Fibroblast of lung (primary cell): ENCODE measurements around the gene CETN3. TPM values are rescaled to one million over a fixed set of nuclear protein-coding genes. Genes with fewer than 3 reads are reported as not detected.

Experiments used
- DNase-seq, 2 donors: peaks; one replicate each; pipeline versions ENCODE4 v3.0.0 to v3.0.0-alpha.2; 2010; ENCODE audit warnings: low read depth in 2 of 2
- H2AFZ ChIP-seq: 2 replicates; pipeline ENCODE4 v1.5.1; 2012; ENCODE audit warnings: low read length, control low read depth, inconsistent platforms
- H3K27ac ChIP-seq: 2 replicates; pipeline ENCODE4 v1.5.1; 2011; ENCODE audit warnings: low read length, control low read depth; ENCODE audit not compliant: insufficient read depth
- H3K27me3 ChIP-seq: 2 replicates; pipeline ENCODE4 v1.5.1; 2011; ENCODE audit warnings: mild to moderate bottlenecking, low read length; ENCODE audit not compliant: control insufficient read depth, insufficient read depth
- H3K36me3 ChIP-seq: 2 replicates; pipeline ENCODE4 v1.5.1; 2011; ENCODE audit warnings: low read length; ENCODE audit not compliant: control insufficient read depth, insufficient read depth
- H3K4me1 ChIP-seq: 2 replicates; pipeline ENCODE4 v1.5.1; 2011; ENCODE audit warnings: low read length; ENCODE audit not compliant: control insufficient read depth, insufficient read depth; ENCODE audit errors: extremely low read depth
- H3K4me2 ChIP-seq: 2 replicates; pipeline ENCODE4 v1.5.1; 2011; ENCODE audit warnings: low read length, control low read depth; ENCODE audit not compliant: insufficient read depth; ENCODE audit errors: extremely low read depth
- H3K4me3 ChIP-seq, 4 experiments: fragments of 200-600 bp in 1 of 4; sonication (generic) in 1 of 4; replicated peaks in 1 of 4; 2 replicates each; pipeline ENCODE4 v1.5.1; 2011 to 2016; ENCODE audit warnings: low read length in 4 of 4, low read depth in 3 of 4, mild to moderate bottlenecking in 3 of 4, control low read depth in 2 of 4, inconsistent platforms in 1 of 4, mixed read lengths in 1 of 4; ENCODE audit not compliant: insufficient read depth in 1 of 4; ENCODE audit errors: control extremely low read depth in 1 of 4
- H3K79me2 ChIP-seq: 2 replicates; pipeline ENCODE4 v1.5.1; 2012; ENCODE audit warnings: mild to moderate bottlenecking, low read length, inconsistent platforms; ENCODE audit not compliant: control insufficient read depth, insufficient read depth
- H3K9ac ChIP-seq: 2 replicates; pipeline ENCODE4 v1.5.1; 2011; ENCODE audit warnings: mild to moderate bottlenecking, low read length, control low read depth; ENCODE audit not compliant: insufficient read depth
- H3K9me3 ChIP-seq: 2 replicates; pipeline ENCODE4 v1.5.1; 2012; ENCODE audit warnings: low read depth, low read length; ENCODE audit not compliant: control insufficient read depth, insufficient read depth
- H4K20me1 ChIP-seq: 2 replicates; pipeline ENCODE4 v1.5.1; 2011; ENCODE audit warnings: low read length; ENCODE audit not compliant: control insufficient read depth, insufficient read depth; ENCODE audit errors: extremely low read depth
- CTCF ChIP-seq, 2 donors: IDR thresholded peaks in 1 of 2; conservative IDR thresholded peaks in 1 of 2; 1 replicate in 1 of 2; 2 replicates in 1 of 2; pipeline ENCODE4 v1.5.1; 2011 to 2012; ENCODE audit warnings: low read length in 2 of 2, control low read depth in 1 of 2, inconsistent platforms in 1 of 2, low read depth in 1 of 2, mild to moderate bottlenecking in 1 of 2
- EZH2 ChIP-seq: IDR thresholded peaks from 2 replicates; pipeline ENCODE4 v1.5.1; 2012; ENCODE audit warnings: low read length, control low read depth, mild to moderate bottlenecking; ENCODE audit errors: missing control alignments
- polyA plus RNA-seq, 2 donors: library from polyadenylated mRNA; depleted of rRNA in 1 of 2; stranded (reverse) in 1 of 2; unstranded in 1 of 2; fragments of >200 nt; gene quantifications; 2 replicates each; pipeline ENCODE4 v1.2.1, GENCODE V29; 2011 to 2012; ENCODE audit warnings: missing spikeins in 1 of 2
- total RNA-seq: library from RNA; depleted of rRNA; stranded (reverse); fragments of >200 nt; gene quantifications from 2 replicates; pipeline ENCODE4 v1.2.1, GENCODE V29; 2014

CETN3 gene
- total and polyA plus RNA-seq, 2 donors (not counting 1 experiment from before 2014, with no cell fraction given): 14.2 to 14.9 TPM

GRCh38 chr5:90355635-90356034, 53.9 kb downstream of the CETN3 start:
- Histone ChIP-seq H2AFZ (no peak overlapping the region), H3K27me3 (no peaks in the 10 kb centered on the region), H3K4me3 (no peak overlapping the region), H4K20me1 (no peaks in the 10 kb centered on the region), H3K36me3 (no peaks in the 10 kb centered on the region), H3K9ac (no peak overlapping the region), H3K27ac (no peak overlapping the region), H3K4me2 (no peak overlapping the region), H3K79me2 (no peaks in the 10 kb centered on the region), H3K9me3 (no peaks in the 10 kb centered on the region), H3K4me1 (no peaks in the 10 kb centered on the region)
- TF ChIP-seq CTCF (conservative IDR thresholded peaks at IDR 0.05 in 1 of 2, IDR thresholded peaks at IDR 0.05 in 1 of 2; ENCODE audit: low read depth in 1 of 2, low read length in 2 of 2) (no peak), EZH2 (no peak)
- DNase-seq: no peak

- Histone ChIP-seq H3K4me3 (no peak overlapping the region), H3K27me3 (no peaks in the 10 kb centered on the region), H3K79me2 (no peaks in the 10 kb centered on the region), H3K4me1 (no peaks in the 10 kb centered on the region), H4K20me1 (no peaks in the 10 kb centered on the region), H3K36me3 (no peaks in the 10 kb centered on the region), H2AFZ (no peak overlapping the region), H3K27ac (no peak overlapping the region), H3K9ac (no peak overlapping the region), H3K9me3 (no peaks in the 10 kb centered on the region), H3K4me2 (no peak overlapping the region)
- TF ChIP-seq EZH2 (no peak), CTCF (conservative IDR thresholded peaks at IDR 0.05 in 1 of 2, IDR thresholded peaks at IDR 0.05 in 1 of 2; ENCODE audit: low read depth in 1 of 2, low read length in 2 of 2) (no peak)
- no peak for DNase-seq
These were observed 56.3 kb downstream of the CETN3 start for GRCh38 chr5:90353254-90353653.

GRCh38 chr5:90351101-90351500, 58.5 kb downstream of the CETN3 start:
- no peaks in the 10 kb centered on the region for H3K79me2 ChIP-seq
- no peaks in the 10 kb centered on the region for H3K4me1 ChIP-seq
- no peaks in the 10 kb centered on the region for H3K27me3 ChIP-seq
- no peaks in the 10 kb centered on the region for H4K20me1 ChIP-seq
- no peak for DNase-seq
- H2AFZ ChIP-seq: no peak overlapping the region
- no peak for TF ChIP-seq CTCF (conservative IDR thresholded peaks at IDR 0.05 in 1 of 2, IDR thresholded peaks at IDR 0.05 in 1 of 2; ENCODE audit: low read depth in 1 of 2, low read length in 2 of 2)
- TF ChIP-seq EZH2: no peak
- H3K4me3 ChIP-seq: no peak overlapping the region
- H3K36me3 ChIP-seq: no peaks in the 10 kb centered on the region
- no peak overlapping the region for H3K4me2 ChIP-seq
- H3K27ac ChIP-seq: no peak overlapping the region
- no peaks in the 10 kb centered on the region for H3K9me3 ChIP-seq
- H3K9ac ChIP-seq: no peak overlapping the region
